Kidney epithelial cell (primary cell): ENCODE measurements around the gene STC2. TPM values are rescaled to one million over a fixed set of nuclear protein-coding genes. Genes with fewer than 3 reads are reported as not detected.
"Not testable (repeated sequence)": the region's sequence is repeated elsewhere in the genome, so short reads cannot be mapped to it uniquely, and the experiment has no call there.

Experiments used
- DNase-seq: peaks from one replicate; pipeline ENCODE4 v3.0.0-alpha.2; 2010; ENCODE audit warnings: low read depth
- H3K27me3 ChIP-seq: 2 replicates; pipeline ENCODE4 v1.6.0; 2011; ENCODE audit warnings: low read length; ENCODE audit not compliant: control insufficient read depth, insufficient read depth
- H3K36me3 ChIP-seq: 2 replicates; pipeline ENCODE4 v1.5.1; 2011; ENCODE audit warnings: low read length; ENCODE audit not compliant: control insufficient read depth, insufficient read depth
- H3K4me3 ChIP-seq: 2 replicates; pipeline ENCODE4 v1.5.1; 2011; ENCODE audit warnings: low read depth, mild to moderate bottlenecking, control low read depth, low read length
- CTCF ChIP-seq: IDR thresholded peaks from 2 replicates; pipeline ENCODE4 v1.5.1; 2011; ENCODE audit warnings: mild to moderate bottlenecking, moderate library complexity, low read length, control low read depth, inconsistent platforms; ENCODE audit not compliant: insufficient read depth, poor library complexity, severe bottlenecking
- total RNA-seq: library from RNA; depleted of rRNA; stranded (reverse); fragments of >200 nt; gene quantifications from 2 replicates; pipeline ENCODE4 v1.2.3, GENCODE V29; 2015

The STC2 gene, protein sequence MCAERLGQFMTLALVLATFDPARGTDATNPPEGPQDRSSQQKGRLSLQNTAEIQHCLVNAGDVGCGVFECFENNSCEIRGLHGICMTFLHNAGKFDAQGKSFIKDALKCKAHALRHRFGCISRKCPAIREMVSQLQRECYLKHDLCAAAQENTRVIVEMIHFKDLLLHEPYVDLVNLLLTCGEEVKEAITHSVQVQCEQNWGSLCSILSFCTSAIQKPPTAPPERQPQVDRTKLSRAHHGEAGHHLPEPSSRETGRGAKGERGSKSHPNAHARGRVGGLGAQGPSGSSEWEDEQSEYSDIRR
- total RNA-seq = 136 and 219 TPM in 2 replicates

DNA sequence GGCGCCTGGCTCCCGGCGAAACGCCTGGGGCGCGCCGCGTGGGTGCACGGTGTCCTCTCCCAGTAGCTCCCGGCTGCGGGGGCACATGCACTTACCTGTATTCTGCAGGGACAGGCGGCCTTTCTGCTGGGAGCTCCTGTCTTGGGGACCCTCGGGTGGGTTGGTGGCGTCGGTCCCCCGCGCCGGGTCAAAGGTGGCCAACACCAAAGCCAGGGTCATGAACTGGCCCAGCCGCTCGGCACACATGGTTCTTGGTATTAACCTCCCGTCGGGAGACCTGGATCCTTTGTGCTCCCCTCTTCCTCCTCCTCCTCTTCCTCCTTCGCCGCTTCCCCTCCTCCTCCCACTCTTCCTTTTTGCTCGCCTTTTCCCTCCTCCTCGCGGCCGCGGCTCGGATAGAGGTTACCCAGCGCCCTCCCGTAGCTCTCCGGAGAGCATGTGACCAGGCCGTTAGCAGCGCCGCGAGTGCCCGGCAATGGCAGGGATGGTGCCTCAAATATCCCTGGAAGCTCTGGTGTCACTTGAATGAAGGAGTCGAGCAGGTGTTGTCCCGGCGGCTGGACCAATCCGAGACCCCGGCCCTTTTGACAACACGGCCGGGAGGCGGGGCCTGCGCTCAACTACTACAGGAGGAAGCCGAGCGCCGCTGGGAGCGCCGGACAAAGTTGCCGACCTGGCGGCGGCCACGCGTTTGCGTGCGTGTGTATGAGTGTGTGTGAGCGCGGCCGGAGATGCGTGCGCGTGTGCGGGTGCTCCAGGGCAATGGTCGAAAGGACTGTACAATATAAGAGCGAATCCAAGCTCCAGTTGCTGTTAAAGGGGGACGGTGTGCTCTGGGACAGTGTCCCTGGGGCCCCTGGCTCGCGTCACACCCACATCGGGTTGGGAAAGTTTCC is at the start of gene STC2:
TSS of gene STC2 (minus strand) at position 467 of the 896 bp plus-strand sequence. CDS start at position 246, 221 bp downstream.
- H3K36me3 ChIP-seq = no peaks in the 10 kb centered on the region
- peak; percentile 70 for DNase-seq
- H3K27me3 ChIP-seq = peaks cover 3% of the 10 kb centered on the region
- TF ChIP-seq CTCF = no peak
- H3K4me3 ChIP-seq = peak within 1 kb of the TSS; percentile 34

DNA sequence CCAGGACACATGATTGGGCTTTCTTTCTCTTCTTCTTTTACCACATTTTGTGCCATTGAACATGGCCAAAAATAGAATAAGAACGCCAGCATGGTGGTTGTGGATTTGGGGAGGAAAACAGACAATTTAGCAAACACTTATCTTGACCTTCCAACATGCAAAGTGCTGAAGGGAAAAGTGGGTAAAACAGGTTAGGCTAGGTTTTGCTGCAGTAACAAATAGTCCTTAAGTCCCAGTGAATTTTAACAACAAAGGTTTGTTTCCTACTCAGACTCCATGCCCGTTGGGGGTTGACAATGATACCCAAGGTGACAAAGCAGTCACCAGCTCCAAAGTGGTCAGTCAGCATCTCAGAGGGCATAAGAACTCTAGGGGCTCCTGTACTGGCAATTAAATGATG is 43.2 kb upstream of the STC2 start:
- no peak for DNase-seq
- Histone ChIP-seq H3K4me3 (no peak overlapping the region), H3K36me3 (no peaks in the 10 kb centered on the region), H3K27me3 (no peaks in the 10 kb centered on the region)
- no peak for TF ChIP-seq CTCF

DNA sequence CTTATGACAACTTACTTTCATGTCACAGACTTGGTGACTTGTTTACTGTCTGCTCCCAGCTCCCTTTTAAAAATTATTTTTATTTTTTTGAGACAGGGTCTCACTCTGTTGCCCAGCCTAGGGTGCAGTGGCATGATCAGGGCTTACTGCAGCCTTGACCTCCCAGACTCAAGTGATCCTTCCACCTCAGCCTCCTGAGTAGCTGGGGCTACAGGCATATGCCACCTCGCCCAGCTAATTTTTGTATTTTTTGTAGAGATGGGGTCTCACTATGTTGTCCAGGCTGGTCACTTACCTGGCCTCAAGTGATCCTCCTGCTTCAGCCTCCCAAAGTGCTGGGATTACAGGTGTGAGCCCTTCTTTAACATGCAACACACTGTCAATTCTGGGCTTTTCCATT is 35.2 kb upstream of the STC2 start:
- not testable (repeated sequence) for DNase-seq, H3K4me3 ChIP-seq, H3K27me3 ChIP-seq, H3K36me3 ChIP-seq

- no peak for TF ChIP-seq CTCF
- DNase-seq = no peak
- no peaks in the 10 kb centered on the region for H3K36me3 ChIP-seq
- no peak overlapping the region for H3K4me3 ChIP-seq
- peaks cover 2% of the 10 kb centered on the region for H3K27me3 ChIP-seq
These were observed 27.3 kb upstream of the STC2 start for GRCh38 chr5:173355561-173355960.

GRCh38 chr5:173354645-173355044 is 26.4 kb upstream of the STC2 start:
- no peak for DNase-seq

More at GRCh38 chr5:173354645-173355044, 26.4 kb upstream of the STC2 start:
- no peaks in the 10 kb centered on the region for H3K36me3 ChIP-seq
- no peak overlapping the region for H3K4me3 ChIP-seq
- TF ChIP-seq CTCF = no peak
- H3K27me3 ChIP-seq = peaks cover 2% of the 10 kb centered on the region
